ENCODE data around the gene STK25. TPM values are rescaled to one million over a fixed set of nuclear protein-coding genes. Genes with fewer than 3 reads are reported as not detected.

The STK25 gene
- total and polyA plus RNA-seq, 2 of the 8 experiments (the other 6 are each of a cell fraction or from before 2014, with no cell fraction given): 159 to 546 TPM

DNA sequence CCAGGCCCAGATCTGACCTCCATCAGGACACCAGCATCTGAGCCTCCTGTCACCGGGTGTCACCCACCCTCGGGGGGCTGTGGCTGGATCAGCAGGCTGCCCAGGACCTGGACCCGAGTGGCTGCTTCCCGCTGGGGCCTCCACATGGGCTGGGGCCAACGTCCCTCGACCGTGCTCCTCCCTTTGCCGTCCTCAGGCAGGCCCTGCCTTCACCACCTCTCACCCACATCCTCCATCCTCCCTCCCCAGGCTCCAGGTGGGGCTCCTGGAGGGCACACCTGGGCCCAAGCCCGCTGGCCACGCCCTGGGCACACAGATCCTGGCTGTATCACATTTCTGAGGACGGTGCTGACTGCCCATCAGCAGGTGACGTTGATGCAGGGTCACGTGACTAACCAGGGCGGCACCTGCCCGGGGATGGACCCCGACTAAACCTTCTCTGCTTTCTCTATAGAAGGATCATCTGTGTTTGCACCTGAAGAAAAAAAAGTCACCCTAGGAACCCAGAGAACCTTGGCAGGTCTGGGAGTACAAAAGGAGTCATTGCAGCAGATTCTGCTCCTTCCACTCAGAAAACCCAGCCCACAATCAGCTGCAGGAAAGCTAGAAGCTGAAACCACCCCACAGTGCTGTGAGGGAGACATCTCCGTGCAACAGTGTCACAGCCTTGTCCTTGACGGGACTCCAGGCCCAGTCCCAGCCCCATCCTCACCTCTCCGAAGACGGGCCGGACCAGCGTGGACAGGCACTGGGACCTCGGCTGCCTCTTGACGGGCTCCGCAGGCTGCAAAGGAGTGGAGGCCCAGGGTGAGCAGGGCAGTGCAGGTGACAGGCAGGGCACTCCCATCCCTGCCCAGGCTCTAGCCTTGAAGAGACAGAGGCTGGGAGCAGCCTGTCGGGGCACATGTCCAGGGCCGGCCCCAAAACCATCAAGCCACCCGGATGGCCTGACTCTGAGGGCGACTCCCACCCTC lies 11.2 kb downstream of the STK25 start:
- no peak overlapping the region for H3K14ac ChIP-seq (ENCODE audit: insufficient read length)
- H3K4me3 ChIP-seq (ENCODE audit: extremely low read depth in 1 of 4, insufficient read depth in 2 of 4, low read depth in 3 of 4, low read length in 4 of 4): no peak overlapping the region
- H4K91ac ChIP-seq (replicated peaks; ENCODE audit: insufficient read length, low read length): no peak overlapping the region
- H3K79me2 ChIP-seq (ENCODE audit: control insufficient read depth in 1 of 2, insufficient read depth in 2 of 2, low read length in 2 of 2): peaks cover 0 to 6% of the 10 kb centered on the region in 2 experiments; a peak in 1 of 4 replicates
- no peak overlapping the region for H2AK5ac ChIP-seq (ENCODE audit: low read depth, low read length)
- 95% methylated on average over 24 of the region's 29 CpGs; no CpG with 5 or more reads in 1 of the 2 experiments for WGBS, 2 experiments (ENCODE audit: extremely low coverage in 1 of 2, insufficient coverage in 1 of 2, insufficient read length in 1 of 2, insufficient replicate concordance in 2 of 2, low coverage in 1 of 2, low lambda C conversion rate in 2 of 2, missing lambda C conversion rate in 1 of 2)
- H3K27me3 ChIP-seq (replicated peaks in 1 of 4; ENCODE audit: control insufficient read depth in 3 of 4, extremely low read depth in 1 of 4, insufficient read depth in 3 of 4, low read length in 3 of 4): no peaks in the 10 kb centered on the region
- H3K23me2 ChIP-seq (ENCODE audit: low read depth, low read length): no peaks in the 10 kb centered on the region
- no peaks in the 10 kb centered on the region for H3K9me3 ChIP-seq (ENCODE audit: insufficient read depth in 2 of 2, low read depth in 1 of 2, low read length in 1 of 2)
- no peak overlapping the region for H4K5ac ChIP-seq (ENCODE audit: insufficient read length, low read depth, low read length)
- H2AFZ ChIP-seq (ENCODE audit: low read length): no peak overlapping the region
- H3K18ac ChIP-seq (ENCODE audit: extremely low read depth, low read length): no peak overlapping the region
- ChIA-PET CTCF (ENCODE audit: partially characterized antibody) (interaction anchor here (0.8 kb wide), 1 partner anchor 16 kb away, joined by 3 read pairs; no protein-coding TSS in a partner anchor), POLR2A (ENCODE audit: partially characterized antibody) (interaction anchor here (9.1 kb wide), 1 partner anchor 9 kb away, joined by 104 read pairs; the partner anchor contains the start of gene STK25)
- no peak overlapping the region for H3K23ac ChIP-seq (ENCODE audit: insufficient read length)
- peaks cover 8 to 62% (median 40%) of the 10 kb centered on the region in 4 experiments for H3K36me3 ChIP-seq (ENCODE audit: control insufficient read depth in 2 of 4, insufficient read depth in 4 of 4, low read length in 3 of 4)
- H2BK15ac ChIP-seq (ENCODE audit: low read length): no peak overlapping the region
- no peaks in the 10 kb centered on the region; a peak in 1 of 7 replicates for H3K4me1 ChIP-seq (replicated peaks in 1 of 4; ENCODE audit: control insufficient read depth in 3 of 4, insufficient read depth in 4 of 4, low read length in 3 of 4)
- no peak overlapping the region for H3K4ac ChIP-seq (replicated peaks; ENCODE audit: insufficient read length, low read depth, low read length)
- no peak overlapping the region for H2BK5ac ChIP-seq (ENCODE audit: low read depth, low read length)
- H3K4me2 ChIP-seq (ENCODE audit: insufficient read depth in 1 of 2, low read depth in 2 of 2, low read length in 2 of 2): no peak overlapping the region
- no peak overlapping the region for H2BK12ac ChIP-seq (ENCODE audit: low read depth, low read length)
- H4K20me1 ChIP-seq (replicated peaks in 1 of 2; ENCODE audit: control insufficient read depth in 1 of 2, insufficient read depth in 2 of 2, low read length in 2 of 2): peaks cover 15 to 38% of the 10 kb centered on the region in 2 experiments
- H3K9ac ChIP-seq (replicated peaks in 1 of 4; ENCODE audit: extremely low read depth in 1 of 4, low read depth in 3 of 4, low read length in 3 of 4): no peak overlapping the region
- H4K8ac ChIP-seq (ENCODE audit: extremely low read depth, insufficient read depth, low read length): no peak overlapping the region
- H3K79me1 ChIP-seq (ENCODE audit: low read depth, low read length): peaks cover 5% of the 10 kb centered on the region; the same call in 1 of the 2 replicates
- no peak overlapping the region for H2BK20ac ChIP-seq (ENCODE audit: low read length)
- H3K27ac ChIP-seq (ENCODE audit: low read depth, low read length): no peak overlapping the region
- FAIRE-seq: no peak
- H3K56ac ChIP-seq (replicated peaks; ENCODE audit: insufficient read length, low read depth, low read length): no peak overlapping the region
- DNase-seq (ENCODE audit: low read depth in 1 of 2, low spot score in 2 of 2): no peak
- no peak overlapping the region for H2BK120ac ChIP-seq (replicated peaks; ENCODE audit: low read depth, low read length)
- TF ChIP-seq GABPA (IDR thresholded peaks at IDR 0.05; ENCODE audit: borderline replicate concordance, insufficient read depth, low read length) (no peak), TAF1 (IDR thresholded peaks at IDR 0.05; ENCODE audit: low read depth, low read length) (no peak), SP4 (IDR thresholded peaks at IDR 0.05; ENCODE audit: low read length) (no peak), KDM1A (IDR thresholded peaks at IDR 0.05; ENCODE audit: borderline replicate concordance, low read length) (no peak), POLR2A (IDR thresholded peaks at IDR 0.05; ENCODE audit: control extremely low read depth in 1 of 2, low read depth in 2 of 2, low read length in 2 of 2) (no peak), YY1 (IDR thresholded peaks at IDR 0.05; ENCODE audit: low read depth, low read length) (no peak), EZH2 (IDR thresholded peaks at IDR 0.05; ENCODE audit: low read depth, low read length, severe bottlenecking) (no peak), CHD1 (IDR thresholded peaks at IDR 0.05; ENCODE audit: low read depth, low read length) (no peak)
- TF ChIP-seq, protein P1, sequence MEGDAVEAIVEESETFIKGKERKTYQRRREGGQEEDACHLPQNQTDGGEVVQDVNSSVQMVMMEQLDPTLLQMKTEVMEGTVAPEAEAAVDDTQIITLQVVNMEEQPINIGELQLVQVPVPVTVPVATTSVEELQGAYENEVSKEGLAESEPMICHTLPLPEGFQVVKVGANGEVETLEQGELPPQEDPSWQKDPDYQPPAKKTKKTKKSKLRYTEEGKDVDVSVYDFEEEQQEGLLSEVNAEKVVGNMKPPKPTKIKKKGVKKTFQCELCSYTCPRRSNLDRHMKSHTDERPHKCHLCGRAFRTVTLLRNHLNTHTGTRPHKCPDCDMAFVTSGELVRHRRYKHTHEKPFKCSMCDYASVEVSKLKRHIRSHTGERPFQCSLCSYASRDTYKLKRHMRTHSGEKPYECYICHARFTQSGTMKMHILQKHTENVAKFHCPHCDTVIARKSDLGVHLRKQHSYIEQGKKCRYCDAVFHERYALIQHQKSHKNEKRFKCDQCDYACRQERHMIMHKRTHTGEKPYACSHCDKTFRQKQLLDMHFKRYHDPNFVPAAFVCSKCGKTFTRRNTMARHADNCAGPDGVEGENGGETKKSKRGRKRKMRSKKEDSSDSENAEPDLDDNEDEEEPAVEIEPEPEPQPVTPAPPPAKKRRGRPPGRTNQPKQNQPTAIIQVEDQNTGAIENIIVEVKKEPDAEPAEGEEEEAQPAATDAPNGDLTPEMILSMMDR (IDR thresholded peaks at IDR 0.05; ENCODE audit: control extremely low read depth in 1 of 3, insufficient read depth in 1 of 3, low read depth in 1 of 3, low read length in 3 of 3): no peak
